GM19463 (cell line): ENCODE results near the gene NAGS.
"Not testable (repeated sequence)": the region's sequence is repeated elsewhere in the genome, so short reads cannot be mapped to it uniquely, and the experiment has no call there.

ENCODE experiments used
- ATAC-seq: cut with Tn5 transposase; IDR thresholded peaks from one replicate; pipeline ENCODE4 v1.9.1; 2021; ENCODE audit warnings: mild to moderate bottlenecking, moderate library complexity; ENCODE audit not compliant: unreplicated experiment

The NAGS gene

GRCh38 chr17:43983515-43984411 lies 20.7 kb upstream of the NAGS start:
- no peak for ATAC-seq

DNA sequence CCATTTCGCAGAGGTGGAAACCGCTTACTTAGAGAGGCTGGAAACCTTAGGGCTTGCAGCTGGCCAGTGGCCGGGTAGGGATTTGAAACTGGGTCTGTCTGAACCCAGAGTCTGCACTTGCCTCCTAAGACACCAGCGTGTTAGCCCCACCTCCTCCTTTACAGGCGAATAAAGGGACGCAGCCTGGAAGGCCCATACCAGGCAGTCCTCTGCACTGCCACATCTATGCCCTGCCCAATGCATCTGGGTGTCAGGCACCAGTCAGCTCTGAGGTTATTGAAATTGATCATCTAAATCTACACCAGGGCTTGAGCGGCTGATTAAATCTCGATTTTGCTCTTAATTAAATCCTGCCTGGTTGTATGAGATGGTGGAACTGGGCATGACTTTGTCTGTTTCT lies 19.9 kb upstream of the NAGS start:
- ATAC-seq, result no peak

DNA sequence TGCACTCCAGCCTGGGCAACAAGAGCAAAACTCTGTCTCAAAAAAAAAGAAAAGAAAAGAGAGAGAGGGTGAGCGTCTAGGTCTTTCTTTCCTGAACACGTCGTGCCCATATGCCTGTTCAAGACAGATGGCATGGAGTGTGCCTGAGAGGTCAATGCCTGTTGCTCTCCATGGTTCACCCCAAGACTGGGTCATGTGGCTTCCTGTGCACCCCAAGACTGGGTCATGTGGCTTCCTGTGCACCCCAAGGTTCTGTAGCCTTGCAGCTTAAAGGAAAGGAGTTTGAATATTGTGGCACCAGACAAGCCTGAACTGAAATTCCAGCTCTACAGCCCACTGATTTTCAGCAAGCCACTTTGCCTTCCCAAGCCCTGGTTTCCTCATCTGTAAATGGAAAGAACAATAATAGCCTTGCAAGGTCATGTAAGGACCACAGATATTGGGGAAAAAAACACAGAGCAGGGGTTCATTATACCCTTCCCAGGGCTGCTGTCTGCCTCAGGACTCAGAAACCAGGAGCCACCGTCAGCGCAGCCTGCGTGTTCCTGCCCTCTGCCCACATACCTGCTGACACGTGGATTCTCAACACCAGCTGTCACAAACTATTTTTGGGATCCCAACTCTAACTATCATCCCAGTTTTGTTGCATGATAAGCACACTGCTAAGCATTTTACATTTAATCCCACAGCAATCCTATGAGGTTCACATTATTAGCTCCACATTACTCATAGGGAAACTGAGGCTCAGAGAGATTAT lies 18.0 kb upstream of the NAGS start:
- ATAC-seq, result no peak

GRCh38 chr17:43987131-43988021 lies 17.0 kb upstream of the NAGS start:
- no peak for ATAC-seq

GRCh38 chr17:43988301-43988700 lies 16.1 kb upstream of the NAGS start:
- no peak for ATAC-seq

DNA sequence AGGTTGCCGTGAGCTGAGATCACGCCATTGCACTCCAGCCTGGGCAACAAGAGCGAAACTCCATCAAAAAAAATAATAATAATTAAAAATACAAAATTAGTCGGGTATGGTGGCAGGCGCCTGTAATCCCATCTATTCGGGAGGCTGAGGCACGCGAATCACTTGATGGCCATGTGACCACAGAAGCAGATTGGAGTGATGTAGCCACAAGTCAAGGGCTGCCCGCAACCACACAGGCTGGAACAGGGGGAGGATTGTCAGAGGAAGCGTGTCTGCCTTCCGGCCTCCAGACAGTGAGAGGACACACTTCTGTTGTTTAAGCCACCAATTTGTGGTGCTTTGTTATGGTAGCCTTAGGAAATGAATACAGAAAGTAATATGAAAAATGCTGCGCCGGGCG lies 11.8 kb upstream of the NAGS start:
- no peak for ATAC-seq

DNA sequence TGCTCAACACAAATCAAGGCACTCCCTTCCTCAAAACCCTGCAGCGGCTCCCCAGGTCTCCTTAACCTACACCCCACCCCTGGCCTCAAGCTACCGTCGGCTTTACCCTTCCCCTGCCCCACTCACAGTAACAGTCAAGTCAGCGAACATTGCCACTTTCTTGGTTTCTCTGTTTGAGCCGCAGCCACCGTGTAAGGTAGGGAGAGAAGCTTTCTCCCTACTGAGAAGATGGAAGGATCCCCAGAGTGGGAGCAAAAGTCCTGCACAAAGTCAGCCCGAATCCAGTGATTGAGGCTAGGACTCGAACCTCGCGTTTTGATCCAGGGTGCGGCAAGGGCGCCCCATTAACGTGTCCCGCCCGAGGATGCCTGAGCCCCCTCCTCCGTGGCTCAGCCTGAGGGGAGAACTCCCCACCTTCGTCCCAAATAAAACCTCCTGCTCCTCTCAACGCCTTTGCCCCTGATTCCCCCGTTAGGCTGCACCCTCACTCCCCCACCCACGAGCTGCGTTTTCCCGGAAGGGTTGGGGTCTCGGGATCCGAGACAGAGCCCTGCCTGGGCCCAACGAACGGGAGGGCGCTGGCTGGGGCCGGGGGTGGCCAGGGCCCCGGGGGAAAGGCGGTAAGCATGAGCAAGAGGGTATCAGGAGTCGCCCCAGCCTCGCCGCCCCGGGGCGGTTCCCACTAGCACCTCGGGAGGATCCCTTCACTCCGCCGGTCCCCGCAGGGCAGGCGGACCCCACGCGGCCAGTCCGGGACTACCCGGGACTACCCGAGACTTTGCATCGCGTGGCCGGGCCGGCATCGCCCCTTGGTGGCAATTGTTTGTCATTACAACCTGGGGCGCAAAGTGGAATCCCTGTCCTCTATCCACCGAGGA lies 9.9 kb upstream of the NAGS start:
- ATAC-seq, result no peak

DNA sequence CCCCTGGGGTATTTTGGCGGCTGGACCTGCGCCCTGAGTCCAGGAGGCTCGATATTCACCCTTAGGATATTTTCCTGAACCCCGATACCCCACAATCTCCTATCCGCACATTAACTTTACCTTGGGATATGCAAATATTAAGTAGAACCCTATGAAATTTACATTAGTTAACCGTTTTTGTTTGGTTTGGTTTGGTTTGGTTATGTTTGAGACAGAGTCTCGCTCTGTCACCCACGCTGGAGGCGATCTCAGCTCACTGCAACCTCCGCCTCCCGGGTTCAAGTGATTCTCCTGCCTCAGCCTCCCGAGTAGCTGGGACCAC lies 9.3 kb upstream of the NAGS start:
- no peak for ATAC-seq

DNA sequence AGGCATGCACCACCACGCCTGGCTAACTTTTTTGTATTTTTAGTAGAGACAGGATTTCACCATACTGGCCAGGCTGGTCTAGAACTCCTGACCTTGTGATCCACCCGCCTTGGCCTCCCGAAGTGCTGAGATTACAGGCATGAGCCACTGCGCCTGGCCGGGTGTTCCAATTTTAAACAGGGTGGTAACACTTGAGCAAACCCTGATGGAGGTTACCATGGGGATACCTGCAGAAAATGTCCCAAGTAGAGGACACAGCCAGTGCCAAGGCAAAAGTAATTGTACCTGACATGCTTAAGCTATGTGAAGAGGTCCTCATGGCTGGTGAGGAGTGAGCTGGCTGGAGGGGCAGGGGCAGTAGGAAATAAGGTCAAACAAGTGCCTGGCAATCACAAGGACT lies 7.2 kb upstream of the NAGS start:
- ATAC-seq, result not testable (repeated sequence)

DNA sequence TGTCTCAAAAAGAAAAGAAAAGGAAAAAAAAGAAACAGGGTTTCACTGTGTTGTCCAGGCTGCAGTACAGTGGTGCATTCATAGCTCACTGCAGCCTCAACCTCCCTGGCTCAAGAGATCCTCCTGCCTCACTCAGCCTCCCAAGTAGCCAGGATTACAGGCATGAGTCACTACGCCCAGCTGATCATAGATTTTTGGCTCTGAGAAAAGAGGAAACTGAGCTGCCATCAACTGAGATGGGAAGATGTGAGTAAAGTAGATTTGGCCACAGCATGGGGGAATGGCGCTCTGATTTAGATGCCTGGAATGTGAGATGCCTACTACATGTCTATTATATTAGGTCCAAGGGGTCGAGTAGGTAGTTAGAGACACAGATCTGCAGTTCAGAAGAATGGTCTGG lies 5.9 kb upstream of the NAGS start:
- ATAC-seq, result no peak

DNA sequence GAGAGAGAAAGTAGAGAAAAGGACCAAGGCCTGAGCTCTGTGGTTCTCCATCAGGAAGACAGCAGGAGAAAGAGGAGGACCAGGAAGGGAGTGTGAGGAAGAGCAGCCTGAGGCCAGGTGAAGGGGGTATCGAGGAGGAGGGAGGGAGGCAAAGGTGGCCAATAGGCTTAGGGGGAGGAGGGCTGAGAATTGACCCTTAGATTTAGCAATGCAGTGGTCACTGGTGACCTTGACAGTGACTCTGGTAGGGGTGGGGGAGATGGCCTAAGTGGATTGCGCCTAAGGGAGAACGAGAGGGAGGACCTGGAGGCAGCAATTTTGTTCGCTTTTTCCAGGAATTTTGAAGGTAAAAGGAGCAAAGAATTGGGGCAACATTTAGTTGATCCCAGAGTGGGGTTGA lies 5.4 kb upstream of the NAGS start:
- no peak for ATAC-seq

DNA sequence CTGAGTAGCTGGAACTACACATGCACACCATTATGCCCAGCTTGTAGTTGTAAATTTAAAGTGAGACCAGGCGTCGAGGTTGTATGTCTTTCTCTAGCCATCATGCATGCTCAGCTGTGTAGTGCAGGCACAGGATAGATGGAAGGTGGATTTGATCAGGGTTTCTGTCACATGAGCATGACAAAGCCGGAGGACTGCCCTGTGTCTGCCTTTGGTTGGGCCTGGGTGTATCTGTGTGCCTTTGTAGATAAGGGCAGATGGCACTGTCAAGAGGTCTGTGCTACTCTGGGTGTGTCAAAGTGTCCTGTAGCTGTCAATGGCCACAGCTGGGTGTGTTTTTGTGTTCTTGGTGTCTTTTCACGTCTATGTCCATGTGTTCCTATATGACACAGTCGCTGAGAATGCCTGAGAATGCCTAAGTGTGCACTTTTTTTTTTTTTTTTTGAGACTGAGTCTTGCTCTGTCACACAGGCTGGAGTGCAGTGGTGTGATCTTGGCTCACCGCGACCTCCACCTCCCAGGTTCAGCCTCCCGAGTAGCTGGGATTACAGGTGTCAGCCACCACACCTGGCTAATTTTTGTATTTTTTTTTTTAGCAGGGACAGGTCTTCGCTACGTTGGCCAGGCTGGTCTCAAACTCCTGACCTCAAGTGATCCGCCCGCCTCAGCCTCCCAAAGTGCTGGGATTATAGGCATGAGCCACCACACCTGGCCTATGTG lies 4.1 kb upstream of the NAGS start:
- ATAC-seq, result no peak

- no peak for ATAC-seq
These were observed 3.5 kb upstream of the NAGS start for GRCh38 chr17:44000871-44001460.

GRCh38 chr17:44001461-44001920 lies 2.9 kb upstream of the NAGS start:
- ATAC-seq, result no peak

- ATAC-seq, result no peak
These were observed 2.1 kb upstream of the NAGS start for GRCh38 chr17:44002141-44002848.

- ATAC-seq, result no peak
These were observed 522 bp downstream of the NAGS start for GRCh38 chr17:44004761-44005526.

DNA sequence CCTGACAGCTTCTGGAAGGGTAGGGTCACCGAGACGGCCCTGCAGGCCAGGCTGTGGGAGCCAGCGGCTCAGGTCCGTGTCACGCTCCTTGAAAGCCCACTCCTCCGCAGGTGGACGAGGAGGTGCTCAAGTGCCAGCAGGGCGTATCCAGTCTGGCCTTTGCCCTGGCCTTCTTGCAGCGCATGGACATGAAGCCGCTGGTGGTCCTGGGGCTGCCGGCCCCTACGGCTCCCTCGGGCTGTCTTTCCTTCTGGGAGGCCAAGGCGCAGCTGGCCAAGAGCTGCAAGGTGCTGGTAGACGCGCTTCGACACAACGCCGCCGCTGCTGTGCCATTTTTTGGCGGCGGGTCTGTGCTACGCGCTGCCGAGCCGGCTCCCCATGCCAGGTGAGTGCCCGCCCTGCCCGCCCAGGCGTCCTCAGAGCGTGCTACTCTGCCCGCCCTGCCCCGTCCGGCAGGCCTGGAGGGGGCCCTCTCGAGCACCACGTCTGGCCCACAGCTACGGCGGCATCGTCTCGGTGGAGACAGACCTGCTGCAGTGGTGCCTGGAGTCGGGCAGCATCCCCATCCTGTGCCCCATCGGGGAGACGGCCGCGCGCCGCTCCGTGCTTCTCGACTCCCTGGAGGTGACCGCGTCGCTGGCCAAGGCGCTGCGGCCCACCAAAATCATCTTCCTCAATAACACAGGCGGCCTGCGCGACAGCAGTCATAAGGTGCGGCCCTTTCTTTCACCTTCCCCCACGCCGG lies 1.3 kb downstream of the NAGS start:
- ATAC-seq, result no peak
